ENCODE measurements around the gene CHD8. TPM values are rescaled to one million over a fixed set of nuclear protein-coding genes. Genes with fewer than 3 reads are reported as not detected.

CHD8 gene
- total RNA-seq, 4 donors from 2014 or later: 45.6 to 64.3 (median 55.0) TPM

- H3K27ac ChIP-seq (replicated peaks in 1 of 4): no peak overlapping the region
- no peak overlapping the region for H3K4me3 ChIP-seq
- 91% methylated on average over 5 of the region's 5 CpGs for WGBS
- no peak for DNase-seq (ENCODE audit: extremely low spot score)
- intact Hi-C loops (cut with DNase I): no loop called here
- H3K27me3 ChIP-seq: no peaks in the 10 kb centered on the region
- no peaks in the 10 kb centered on the region for H3K9me3 ChIP-seq
- H3K4me1 ChIP-seq: peaks cover 0 to 18% (median 3%) of the 10 kb centered on the region in 4 donors
- H3K36me3 ChIP-seq: peaks cover 20 to 72% (median 67%) of the 10 kb centered on the region in 4 donors
- TF ChIP-seq EP300 (IDR thresholded peaks at IDR 0.05) (no peak), CTCF (IDR thresholded peaks at IDR 0.05) (no peak), POLR2AphosphoS5 (IDR thresholded peaks at IDR 0.05) (no peak), POLR2A (IDR thresholded peaks at IDR 0.05; ENCODE audit: low read depth) (no peak)
These were observed 45.6 kb upstream of the CHD8 start for GRCh38 chr14:21501568-21501967.

GRCh38 chr14:21498540-21499526 lies 42.9 kb upstream of the CHD8 start:
- Histone ChIP-seq H3K9me3 (no peaks in the 10 kb centered on the region), H3K4me3 (no peak overlapping the region), H3K36me3 (peaks cover 42 to 100% (median 93%) of the 10 kb centered on the region in 4 donors), H3K4me1 (peaks cover 0 to 10% (median 0%) of the 10 kb centered on the region in 4 donors), H3K27me3 (no peaks in the 10 kb centered on the region), H3K27ac (replicated peaks in 1 of 4) (peak overlapping the region in 1 of 4 donors; percentile 40)
- no peak for DNase-seq (ENCODE audit: extremely low spot score)
- 56% methylated on average over 5 of the region's 5 CpGs for WGBS
- TF ChIP-seq CTCF (IDR thresholded peaks at IDR 0.05) (peak; percentile 36 to 49 (median 48)), EP300 (IDR thresholded peaks at IDR 0.05) (no peak)
- intact Hi-C loops (cut with DNase I): loop anchor here (1.0 kb wide), 1 partner anchor 58 kb away; no protein-coding TSS in a partner anchor

GRCh38 chr14:21496453-21496852 lies 40.5 kb upstream of the CHD8 start:
- peaks cover 58 to 100% (median 94%) of the 10 kb centered on the region in 4 donors for H3K36me3 ChIP-seq
- H3K4me3 ChIP-seq: no peak overlapping the region
- H3K4me1 ChIP-seq: peaks cover 0 to 10% (median 0%) of the 10 kb centered on the region in 4 donors
- H3K27me3 ChIP-seq: no peaks in the 10 kb centered on the region
- no peak for TF ChIP-seq CTCF (IDR thresholded peaks at IDR 0.05)
- no peak for TF ChIP-seq POLR2A (IDR thresholded peaks at IDR 0.05; ENCODE audit: low read depth)
- TF ChIP-seq EP300 (IDR thresholded peaks at IDR 0.05): no peak
- no peak for TF ChIP-seq POLR2AphosphoS5 (IDR thresholded peaks at IDR 0.05)
- H3K27ac ChIP-seq (replicated peaks in 1 of 4): no peak overlapping the region
- no peak for DNase-seq (ENCODE audit: extremely low spot score)
- H3K9me3 ChIP-seq: no peaks in the 10 kb centered on the region
- 80% methylated on average over 2 of the region's 2 CpGs for WGBS
- intact Hi-C loops (cut with DNase I): no loop called here

DNA sequence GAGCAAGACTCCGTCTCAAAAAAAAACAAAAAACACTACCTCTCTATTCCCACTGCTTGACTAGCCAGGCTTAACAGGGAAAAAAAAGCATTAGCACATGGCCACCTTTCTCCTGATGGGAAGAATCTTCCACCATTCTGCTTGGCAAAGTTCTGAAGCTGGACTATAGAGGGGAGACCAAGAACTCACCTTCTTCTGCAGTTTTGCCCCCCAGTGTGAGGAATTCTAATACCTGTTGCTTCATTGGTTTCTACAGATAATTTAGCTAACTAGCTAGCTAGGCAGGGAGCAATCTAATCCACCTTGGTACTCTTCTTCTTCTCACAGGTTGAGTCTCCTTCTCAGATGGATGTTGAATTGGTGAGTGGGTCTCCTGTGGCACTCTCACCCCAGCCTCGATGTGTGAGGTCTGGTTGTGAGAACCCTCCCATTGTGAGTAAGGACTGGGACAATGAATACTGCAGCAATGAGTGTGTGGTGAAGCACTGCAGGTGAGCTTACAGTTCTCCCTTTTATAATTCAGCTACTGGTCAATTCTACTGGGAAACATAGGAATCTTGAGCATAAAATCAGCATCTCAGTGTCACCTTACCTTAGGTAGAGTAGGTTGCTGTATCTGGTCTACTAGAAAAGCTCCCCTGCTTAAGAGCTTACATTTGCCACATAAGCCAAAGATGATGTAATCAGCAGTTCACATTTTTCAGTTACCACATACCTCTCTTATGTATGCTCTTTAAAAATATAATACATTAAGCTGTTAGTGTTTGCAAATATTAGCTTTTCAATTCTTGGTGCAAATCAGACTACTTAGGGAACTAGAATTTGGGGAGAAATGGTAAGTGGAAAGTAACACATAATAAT lies 39.2 kb upstream of the CHD8 start:
- H3K4me1 ChIP-seq: peaks cover 0 to 10% (median 0%) of the 10 kb centered on the region in 4 donors
- H3K27me3 ChIP-seq: no peaks in the 10 kb centered on the region
- TF ChIP-seq POLR2A (IDR thresholded peaks at IDR 0.05; ENCODE audit: low read depth) (no peak), POLR2AphosphoS5 (IDR thresholded peaks at IDR 0.05) (no peak), CTCF (IDR thresholded peaks at IDR 0.05) (no peak), EP300 (IDR thresholded peaks at IDR 0.05) (no peak)
- no peak overlapping the region for H3K27ac ChIP-seq (replicated peaks in 1 of 4)
- H3K9me3 ChIP-seq: no peaks in the 10 kb centered on the region
- WGBS: 50% methylated on average over 2 of the region's 2 CpGs
- peaks cover 72 to 100% (median 94%) of the 10 kb centered on the region in 4 donors for H3K36me3 ChIP-seq
- no peak overlapping the region for H3K4me3 ChIP-seq
- intact Hi-C loops (cut with DNase I): no loop called here
- DNase-seq (ENCODE audit: extremely low spot score): no peak

Measured in esophagus muscularis mucosa (tissue), 4 donors.